ENCODE results near the gene CAMK2N1. TPM values are rescaled to one million over a fixed set of nuclear protein-coding genes. Genes with fewer than 3 reads are reported as not detected.

CAMK2N1 gene
- total and polyA plus RNA-seq, 10 of the 15 experiments (the other 5 are each of a cell fraction or from before 2014, with no cell fraction given), result 0.23 TPM; not detected in 9

DNA sequence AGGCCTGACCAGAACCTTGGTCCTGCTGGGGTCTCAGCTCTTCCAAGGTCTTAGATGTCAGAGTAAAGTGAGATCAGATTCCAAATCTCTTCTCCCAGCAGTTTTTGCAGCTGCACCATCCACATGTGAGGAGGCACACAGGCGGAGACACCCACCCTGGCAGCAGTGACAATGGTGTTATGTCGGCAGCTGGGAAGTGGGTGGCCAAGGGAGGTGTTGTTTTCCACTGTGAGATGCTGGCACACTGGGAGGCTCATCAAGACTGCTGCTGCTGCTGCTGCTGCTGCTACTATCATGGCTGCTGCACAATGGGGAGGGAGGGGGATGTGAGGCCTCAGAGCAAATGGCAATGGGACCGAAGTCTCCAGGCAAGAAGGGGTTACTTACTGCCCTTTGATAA, 23.6 kb downstream of the CAMK2N1 start:
- Histone ChIP-seq H3K9ac (ENCODE audit: control insufficient read depth, insufficient read depth, low read length) (no peak overlapping the region), H3K27ac (ENCODE audit: control insufficient read depth, insufficient read depth) (no peak overlapping the region), H3K27me3 (replicated peaks in 1 of 2; ENCODE audit: control insufficient read depth in 2 of 2, insufficient read depth in 2 of 2, low read length in 1 of 2) (no peaks in the 10 kb centered on the region), H3K36me3 (ENCODE audit: control insufficient read depth in 2 of 2, insufficient read depth in 2 of 2, low read length in 1 of 2) (no peaks in the 10 kb centered on the region), H2AFZ (ENCODE audit: control insufficient read depth, low read depth, low read length) (no peak overlapping the region), H3K9me3 (replicated peaks; ENCODE audit: control insufficient read depth, insufficient read depth, low read length) (no peaks in the 10 kb centered on the region; the same call in 2 of the 3 replicates), H3K4me2 (ENCODE audit: control insufficient read depth, insufficient read depth) (no peak overlapping the region), H3K4me1 (ENCODE audit: control insufficient read depth, insufficient read depth, low read length) (no peaks in the 10 kb centered on the region), H4K20me1 (ENCODE audit: control insufficient read depth, insufficient read depth) (no peaks in the 10 kb centered on the region), H3K4me3 (no peak overlapping the region), H3K79me2 (ENCODE audit: control insufficient read depth, insufficient read depth, low read length) (no peaks in the 10 kb centered on the region)
- ATAC-seq, result no peak
- RAD21 ChIA-PET (ENCODE audit: unreplicated experiment), result no interaction called here
- no TSS peak for BruUV-seq (replicated peaks)
- POLR2A ChIA-PET, result no interaction called here
- intact Hi-C loops (cut with micrococcal nuclease; ENCODE audit: unreplicated experiment), result no loop called here
- 31% methylated on average over 3 of the region's 3 CpGs for WGBS (ENCODE audit: insufficient coverage, insufficient replicate concordance, low lambda C conversion rate, missing lambda C conversion rate)
- CTCF ChIA-PET, result interaction anchor here (0.7 to 2.0 kb wide), 2 partner anchors 32 to 60 kb away, joined by 3 to 7 read pairs; no protein-coding TSS in a partner anchor
- DNase-seq (ENCODE audit: low read depth, low spot score), result no peak
- no peak for FAIRE-seq
- SMC1A ChIA-PET (ENCODE audit: uncharacterized antibody, unreplicated experiment), result no interaction called here
- in situ Hi-C loops (cut with MboI), result no loop called here
- TF ChIP-seq RELA (IDR thresholded peaks at IDR 0.05; ENCODE audit: borderline replicate concordance, partially characterized antibody) (no peak), EGR1 (IDR thresholded peaks at IDR 0.05; ENCODE audit: borderline replicate concordance in 1 of 2, low read depth in 2 of 2, low read length in 2 of 2) (no peak), YY1 (IDR thresholded peaks at IDR 0.05; ENCODE audit: low read depth, low read length) (no peak), SREBF1 (IDR thresholded peaks at IDR 0.05; ENCODE audit: low read length) (no peak), IRF4 (IDR thresholded peaks at IDR 0.05; ENCODE audit: low read depth, low read length) (no peak), ZNF217 (IDR thresholded peaks at IDR 0.05) (no peak), SMC3 (IDR thresholded peaks at IDR 0.05; ENCODE audit: borderline replicate concordance, low read length) (no peak), ZBED1 (IDR thresholded peaks at IDR 0.05; ENCODE audit: borderline replicate concordance) (no peak), ETV6 (conservative IDR thresholded peaks at IDR 0.05 in 1 of 2, IDR thresholded peaks at IDR 0.05 in 1 of 2; ENCODE audit: borderline replicate concordance in 1 of 2, low read depth in 1 of 2) (no peak), TCF7 (IDR thresholded peaks at IDR 0.05; ENCODE audit: borderline replicate concordance) (no peak), NFYB (IDR thresholded peaks at IDR 0.05; ENCODE audit: insufficient read depth, low read depth, low read length) (no peak)
- TF ChIP-seq, protein P1, sequence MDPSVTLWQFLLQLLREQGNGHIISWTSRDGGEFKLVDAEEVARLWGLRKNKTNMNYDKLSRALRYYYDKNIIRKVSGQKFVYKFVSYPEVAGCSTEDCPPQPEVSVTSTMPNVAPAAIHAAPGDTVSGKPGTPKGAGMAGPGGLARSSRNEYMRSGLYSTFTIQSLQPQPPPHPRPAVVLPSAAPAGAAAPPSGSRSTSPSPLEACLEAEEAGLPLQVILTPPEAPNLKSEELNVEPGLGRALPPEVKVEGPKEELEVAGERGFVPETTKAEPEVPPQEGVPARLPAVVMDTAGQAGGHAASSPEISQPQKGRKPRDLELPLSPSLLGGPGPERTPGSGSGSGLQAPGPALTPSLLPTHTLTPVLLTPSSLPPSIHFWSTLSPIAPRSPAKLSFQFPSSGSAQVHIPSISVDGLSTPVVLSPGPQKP (IDR thresholded peaks at IDR 0.05; ENCODE audit: low read depth, low read length), result no peak
- TF ChIP-seq, protein P2, sequence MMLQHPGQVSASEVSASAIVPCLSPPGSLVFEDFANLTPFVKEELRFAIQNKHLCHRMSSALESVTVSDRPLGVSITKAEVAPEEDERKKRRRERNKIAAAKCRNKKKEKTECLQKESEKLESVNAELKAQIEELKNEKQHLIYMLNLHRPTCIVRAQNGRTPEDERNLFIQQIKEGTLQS (IDR thresholded peaks at IDR 0.05; ENCODE audit: borderline replicate concordance, extremely low read depth, low read depth, low read length), result no peak
- TF ChIP-seq, protein P3, sequence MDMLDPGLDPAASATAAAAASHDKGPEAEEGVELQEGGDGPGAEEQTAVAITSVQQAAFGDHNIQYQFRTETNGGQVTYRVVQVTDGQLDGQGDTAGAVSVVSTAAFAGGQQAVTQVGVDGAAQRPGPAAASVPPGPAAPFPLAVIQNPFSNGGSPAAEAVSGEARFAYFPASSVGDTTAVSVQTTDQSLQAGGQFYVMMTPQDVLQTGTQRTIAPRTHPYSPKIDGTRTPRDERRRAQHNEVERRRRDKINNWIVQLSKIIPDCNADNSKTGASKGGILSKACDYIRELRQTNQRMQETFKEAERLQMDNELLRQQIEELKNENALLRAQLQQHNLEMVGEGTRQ (IDR thresholded peaks at IDR 0.05; ENCODE audit: borderline replicate concordance, low read depth, low read length), result no peak
- TF ChIP-seq, protein P4, sequence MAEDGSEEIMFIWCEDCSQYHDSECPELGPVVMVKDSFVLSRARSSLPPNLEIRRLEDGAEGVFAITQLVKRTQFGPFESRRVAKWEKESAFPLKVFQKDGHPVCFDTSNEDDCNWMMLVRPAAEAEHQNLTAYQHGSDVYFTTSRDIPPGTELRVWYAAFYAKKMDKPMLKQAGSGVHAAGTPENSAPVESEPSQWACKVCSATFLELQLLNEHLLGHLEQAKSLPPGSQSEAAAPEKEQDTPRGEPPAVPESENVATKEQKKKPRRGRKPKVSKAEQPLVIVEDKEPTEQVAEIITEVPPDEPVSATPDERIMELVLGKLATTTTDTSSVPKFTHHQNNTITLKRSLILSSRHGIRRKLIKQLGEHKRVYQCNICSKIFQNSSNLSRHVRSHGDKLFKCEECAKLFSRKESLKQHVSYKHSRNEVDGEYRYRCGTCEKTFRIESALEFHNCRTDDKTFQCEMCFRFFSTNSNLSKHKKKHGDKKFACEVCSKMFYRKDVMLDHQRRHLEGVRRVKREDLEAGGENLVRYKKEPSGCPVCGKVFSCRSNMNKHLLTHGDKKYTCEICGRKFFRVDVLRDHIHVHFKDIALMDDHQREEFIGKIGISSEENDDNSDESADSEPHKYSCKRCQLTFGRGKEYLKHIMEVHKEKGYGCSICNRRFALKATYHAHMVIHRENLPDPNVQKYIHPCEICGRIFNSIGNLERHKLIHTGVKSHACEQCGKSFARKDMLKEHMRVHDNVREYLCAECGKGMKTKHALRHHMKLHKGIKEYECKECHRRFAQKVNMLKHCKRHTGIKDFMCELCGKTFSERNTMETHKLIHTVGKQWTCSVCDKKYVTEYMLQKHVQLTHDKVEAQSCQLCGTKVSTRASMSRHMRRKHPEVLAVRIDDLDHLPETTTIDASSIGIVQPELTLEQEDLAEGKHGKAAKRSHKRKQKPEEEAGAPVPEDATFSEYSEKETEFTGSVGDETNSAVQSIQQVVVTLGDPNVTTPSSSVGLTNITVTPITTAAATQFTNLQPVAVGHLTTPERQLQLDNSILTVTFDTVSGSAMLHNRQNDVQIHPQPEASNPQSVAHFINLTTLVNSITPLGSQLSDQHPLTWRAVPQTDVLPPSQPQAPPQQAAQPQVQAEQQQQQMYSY (CRISPR knock-in tag; IDR thresholded peaks at IDR 0.05), result no peak
- TF ChIP-seq, protein P5, sequence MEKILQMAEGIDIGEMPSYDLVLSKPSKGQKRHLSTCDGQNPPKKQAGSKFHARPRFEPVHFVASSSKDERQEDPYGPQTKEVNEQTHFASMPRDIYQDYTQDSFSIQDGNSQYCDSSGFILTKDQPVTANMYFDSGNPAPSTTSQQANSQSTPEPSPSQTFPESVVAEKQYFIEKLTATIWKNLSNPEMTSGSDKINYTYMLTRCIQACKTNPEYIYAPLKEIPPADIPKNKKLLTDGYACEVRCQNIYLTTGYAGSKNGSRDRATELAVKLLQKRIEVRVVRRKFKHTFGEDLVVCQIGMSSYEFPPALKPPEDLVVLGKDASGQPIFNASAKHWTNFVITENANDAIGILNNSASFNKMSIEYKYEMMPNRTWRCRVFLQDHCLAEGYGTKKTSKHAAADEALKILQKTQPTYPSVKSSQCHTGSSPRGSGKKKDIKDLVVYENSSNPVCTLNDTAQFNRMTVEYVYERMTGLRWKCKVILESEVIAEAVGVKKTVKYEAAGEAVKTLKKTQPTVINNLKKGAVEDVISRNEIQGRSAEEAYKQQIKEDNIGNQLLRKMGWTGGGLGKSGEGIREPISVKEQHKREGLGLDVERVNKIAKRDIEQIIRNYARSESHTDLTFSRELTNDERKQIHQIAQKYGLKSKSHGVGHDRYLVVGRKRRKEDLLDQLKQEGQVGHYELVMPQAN (conservative IDR thresholded peaks at IDR 0.05), result no peak
